H1 (cell line): ENCODE measurements around the gene FGL2. TPM values are rescaled to one million over a fixed set of nuclear protein-coding genes. Genes with fewer than 3 reads are reported as not detected.

ENCODE experiments used
- BRCA1 ChIP-seq: IDR thresholded peaks from 2 replicates; pipeline ENCODE4 v1.6.1; 2012; ENCODE audit warnings: low read depth, low read length, improper control_type of control experiment
- EGR1 ChIP-seq: IDR thresholded peaks from 2 replicates; pipeline ENCODE4 v1.6.1; 2011; ENCODE audit warnings: low read depth, low read length, borderline replicate concordance
- JUND ChIP-seq: IDR thresholded peaks from 2 replicates; pipeline ENCODE4 v1.6.1; 2011; ENCODE audit warnings: mild to moderate bottlenecking, improper control_type of control experiment, low read length
- KDM1A ChIP-seq: fragments of 200-600, 300-600 bp; sonication (generic); IDR thresholded peaks from 2 replicates; pipeline ENCODE4 v1.7.1; 2016; ENCODE audit warnings: mild to moderate bottlenecking, low read length, borderline replicate concordance
- SP1 ChIP-seq: IDR thresholded peaks from 2 replicates; pipeline ENCODE4 v1.6.1; 2011; ENCODE audit warnings: low read depth, low read length
- SRF ChIP-seq: IDR thresholded peaks from 2 replicates; pipeline ENCODE4 v1.6.1; 2011; ENCODE audit warnings: mild to moderate bottlenecking, low read depth, low read length, moderate library complexity
- TAF1 ChIP-seq: IDR thresholded peaks from 2 replicates; pipeline ENCODE4 v1.6.1; 2011; ENCODE audit warnings: mild to moderate bottlenecking, low read depth, low read length
- polyA plus RNA-seq, 7 experiments: library from polyadenylated mRNA; depleted of rRNA in 3 of 7; stranded (reverse) in 5 of 7; unstranded in 2 of 7; fragments of >200 nt in 5 of 7; fragments of 200-250 nt in 2 of 7; gene quantifications; 1 replicate in 5 of 7; 2 replicates in 1 of 7; 4 replicates in 1 of 7; pipeline versions ENCODE4 v1.2.1 to v1.2.3, GENCODE V29; 2011 to 2013; ENCODE audit warnings: missing spikeins in 2 of 7, mixed read lengths in 2 of 7
- total RNA-seq: library from RNA; stranded (reverse); fragmentation: NEBNext Ultra II Directional; extraction: Animal tissue kit (Norgen Biotek cat#: 25700); gene quantifications from 2 replicates; pipeline ENCODE4 v1.2.1, GENCODE V29; 2021

The FGL2 gene
- total and polyA plus RNA-seq, 2 of the 8 experiments (the other 6 are each of a cell fraction or from before 2014, with no cell fraction given) = not detected

- TF ChIP-seq TAF1 (no peak), JUND (no peak), BRCA1 (no peak), KDM1A (no peak), SRF (no peak), EGR1 (no peak), SP1 (no peak)
- TF ChIP-seq, all 59 proteins: peak for 0
Measured at GRCh38 chr7:77244222-77244934, 44.8 kb upstream of the FGL2 start (continued).
